Breast epithelium (tissue), 3 donors: ENCODE data around the gene DAB2IP.

Experiments used
- CTCF ChIP-seq, 3 donors: fragments of 450-650 bp; IDR thresholded peaks; one replicate each; pipeline ENCODE4 v1.5.1; 2016 to 2017; ENCODE audit warnings: antibody characterized with exemption in 3 of 3, mild to moderate bottlenecking in 3 of 3, moderate library complexity in 3 of 3
- POLR2A ChIP-seq: fragments of 450-650 bp; IDR thresholded peaks from one replicate; pipeline ENCODE4 v1.6.1; 2016; ENCODE audit warnings: antibody characterized with exemption, mild to moderate bottlenecking, moderate library complexity

GRCh38 chr9:121826711-121827110, 175.3 kb downstream of the DAB2IP start:
- no peak for TF ChIP-seq CTCF (IDR thresholded peaks at IDR 0.05)
- no peak for TF ChIP-seq POLR2A
